Keratinocyte (primary cell): ENCODE results near the gene DDX49.

ENCODE experiments used
- CTCF ChIP-seq, 3 experiments: IDR thresholded peaks in 1 of 3; conservative IDR thresholded peaks in 1 of 3; optimal IDR thresholded peaks in 1 of 3; 2 replicates in 2 of 3; 3 replicates in 1 of 3; pipeline versions ENCODE3 to v1.5.1; 2011; ENCODE audit warnings: low read length in 3 of 3, mild to moderate bottlenecking in 3 of 3, moderate library complexity in 2 of 3, control low read depth in 1 of 3, inconsistent platforms in 1 of 3; ENCODE audit not compliant: insufficient read depth in 2 of 3; ENCODE audit errors: extremely low read depth in 1 of 3
- EZH2 ChIP-seq: IDR thresholded peaks from one replicate; pipeline ENCODE4 v1.6.1; 2012; ENCODE audit warnings: inconsistent platforms, mild to moderate bottlenecking, low read length, moderate library complexity

- TF ChIP-seq CTCF (optimal IDR thresholded peaks at IDR 0.05 in 1 of 3, IDR thresholded peaks at IDR 0.05 in 1 of 3, conservative IDR thresholded peaks at IDR 0.05 in 1 of 3; ENCODE audit: extremely low read depth in 1 of 3, insufficient read depth in 2 of 3, low read length in 3 of 3) (no peak), EZH2 (no peak)
Measured at GRCh38 chr19:18955042-18955441, 35.5 kb downstream of the DDX49 start.
